HG02798 (cell line): ENCODE measurements around the gene NUBPL.
"Not testable (repeated sequence)": the region's sequence is repeated elsewhere in the genome, so short reads cannot be mapped to it uniquely, and the experiment has no call there.

Experiments used
- ATAC-seq: cut with Tn5 transposase; IDR thresholded peaks from one replicate; pipeline ENCODE4 v1.9.1; 2021; ENCODE audit warnings: mild to moderate bottlenecking; ENCODE audit not compliant: unreplicated experiment, poor library complexity

NUBPL gene

DNA sequence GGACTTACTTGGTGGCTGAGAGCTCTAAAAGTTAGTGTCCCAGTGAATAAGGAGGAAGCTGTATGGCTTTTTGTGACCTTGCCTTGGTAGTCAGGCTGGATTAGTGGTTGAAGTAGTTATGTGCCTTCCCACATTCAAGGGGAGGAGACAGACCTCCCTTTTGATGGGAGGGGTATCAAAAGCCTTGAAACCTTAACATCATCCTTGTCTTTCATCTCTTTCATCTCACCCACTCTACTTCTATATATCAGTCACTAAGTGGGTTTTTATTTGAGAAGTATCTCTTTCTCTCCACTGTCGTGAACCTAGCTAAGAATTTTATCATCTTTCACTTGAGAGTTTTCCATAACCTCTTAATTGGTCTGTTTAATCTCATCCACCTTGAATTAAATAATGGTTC, 15.7 kb downstream of the NUBPL start:
- ATAC-seq = no peak

GRCh38 chr14:31578266-31578665, 17.1 kb downstream of the NUBPL start:
- ATAC-seq = no peak

- no peak for ATAC-seq
Observed at GRCh38 chr14:31578792-31579501, 17.7 kb downstream of the NUBPL start.

DNA sequence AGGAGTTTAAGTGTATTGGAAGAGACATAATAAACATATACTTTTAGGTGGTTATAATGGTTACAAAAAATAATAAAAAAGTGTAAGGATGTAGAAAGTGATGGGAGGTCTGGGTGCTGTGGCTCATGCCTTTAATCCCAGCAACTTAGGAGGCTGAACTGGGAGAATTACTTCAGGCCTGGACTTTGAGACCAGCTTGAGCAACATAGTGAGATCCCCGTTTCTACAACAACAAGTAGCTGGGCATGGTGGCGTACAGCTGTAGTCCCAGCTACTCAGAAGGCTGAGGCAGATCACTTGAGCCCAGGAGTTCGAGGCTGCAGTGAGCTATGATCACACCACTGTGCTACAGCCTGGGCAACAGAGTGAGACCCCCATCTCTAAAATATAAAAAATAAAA, 19.0 kb downstream of the NUBPL start:
- ATAC-seq = no peak

GRCh38 chr14:31582286-31582691, 21.1 kb downstream of the NUBPL start:
- ATAC-seq = no peak

DNA sequence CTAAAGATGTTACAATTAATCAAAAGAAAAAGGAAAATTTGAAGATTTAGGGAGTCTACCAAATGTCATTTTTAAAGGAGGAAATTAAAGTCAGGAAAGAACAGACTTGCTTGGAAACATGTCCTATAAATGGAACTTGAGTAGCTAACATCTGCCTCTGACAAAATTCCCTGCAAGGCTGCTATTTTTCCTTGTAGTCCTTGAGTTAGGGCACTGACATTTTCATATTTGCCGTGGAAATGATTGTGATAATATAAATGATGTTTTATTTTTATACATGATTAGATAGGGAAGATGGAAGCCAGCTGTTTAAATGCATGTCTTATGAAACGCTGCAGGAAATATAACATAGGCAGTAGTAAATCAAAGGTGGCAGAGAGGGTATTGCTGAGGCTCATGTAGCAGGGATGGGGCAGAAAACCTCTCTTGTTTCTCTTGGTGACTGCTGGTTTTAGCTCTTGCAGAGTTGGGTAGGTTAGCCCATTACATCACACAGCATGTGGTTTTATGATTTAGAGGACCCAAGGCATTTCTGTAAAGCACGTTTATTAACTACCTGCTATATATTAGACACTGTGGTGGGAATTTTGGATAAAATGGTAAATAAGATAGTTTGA, 21.7 kb downstream of the NUBPL start:
- no peak for ATAC-seq

GRCh38 chr14:31590206-31590605, 29.0 kb downstream of the NUBPL start:
- no peak for ATAC-seq

DNA sequence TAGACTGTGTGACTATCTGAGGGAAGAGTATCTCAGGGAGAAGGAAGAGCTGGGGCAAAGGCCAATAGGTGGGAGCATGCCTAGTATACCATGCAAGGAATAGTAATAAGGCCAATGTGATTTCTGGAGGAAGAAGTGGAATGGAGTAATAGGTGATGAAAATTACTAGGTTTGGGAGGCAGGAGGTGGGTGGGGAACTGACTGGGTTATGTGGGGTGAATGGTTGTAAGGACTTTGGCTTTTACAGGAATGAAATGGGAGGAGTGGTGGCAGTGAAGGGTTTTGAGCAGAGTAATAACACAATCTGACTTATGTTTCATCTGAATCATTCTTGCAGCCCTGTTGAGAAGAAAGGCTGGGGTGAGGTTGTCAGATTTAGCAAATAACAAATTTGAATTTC, 30.9 kb downstream of the NUBPL start:
- ATAC-seq = no peak

- no peak for ATAC-seq
Observed at GRCh38 chr14:31592631-31593030, 31.4 kb downstream of the NUBPL start.

DNA sequence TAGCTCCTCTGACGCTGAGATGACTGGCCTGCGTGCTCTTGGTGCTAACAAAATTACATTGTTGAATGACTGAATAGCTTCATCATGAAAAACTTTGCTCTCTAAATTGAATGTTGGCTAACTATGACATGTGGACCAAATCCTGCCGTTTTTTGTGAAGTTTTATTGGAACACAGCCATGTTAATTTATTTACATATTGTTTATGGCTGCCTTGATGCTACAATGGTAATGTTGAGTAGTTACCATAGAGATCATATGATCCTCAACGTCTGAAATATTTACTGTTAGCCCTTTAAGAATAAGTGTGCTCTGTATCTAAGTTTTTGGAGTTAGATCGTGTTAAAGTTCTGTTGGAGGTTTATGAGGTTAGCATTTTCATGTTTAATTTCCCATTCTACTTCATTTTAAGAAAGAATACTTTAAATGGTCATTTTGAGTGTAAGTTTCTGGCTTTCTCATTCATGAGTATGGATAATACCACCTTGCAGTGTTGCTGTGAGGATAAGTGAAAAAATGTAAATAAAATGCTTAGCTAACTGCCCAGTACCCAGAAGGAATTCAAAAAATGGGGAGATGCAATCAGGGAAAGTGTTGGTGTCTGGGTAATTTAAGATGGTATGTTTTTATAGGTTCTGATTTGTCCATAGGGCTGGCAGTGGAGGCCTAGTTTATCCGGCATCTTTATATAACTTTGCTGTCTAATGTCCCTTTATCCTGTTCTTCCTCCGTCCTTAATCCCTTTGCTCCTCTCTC, 35.3 kb downstream of the NUBPL start:
- ATAC-seq = no peak

- ATAC-seq = no peak
Observed at GRCh38 chr14:31605702-31606101, 44.5 kb downstream of the NUBPL start.

GRCh38 chr14:31611778-31612433, 50.7 kb downstream of the NUBPL start:
- ATAC-seq = no peak

- ATAC-seq = no peak
Observed at GRCh38 chr14:31613188-31613587, 52.0 kb downstream of the NUBPL start.

DNA sequence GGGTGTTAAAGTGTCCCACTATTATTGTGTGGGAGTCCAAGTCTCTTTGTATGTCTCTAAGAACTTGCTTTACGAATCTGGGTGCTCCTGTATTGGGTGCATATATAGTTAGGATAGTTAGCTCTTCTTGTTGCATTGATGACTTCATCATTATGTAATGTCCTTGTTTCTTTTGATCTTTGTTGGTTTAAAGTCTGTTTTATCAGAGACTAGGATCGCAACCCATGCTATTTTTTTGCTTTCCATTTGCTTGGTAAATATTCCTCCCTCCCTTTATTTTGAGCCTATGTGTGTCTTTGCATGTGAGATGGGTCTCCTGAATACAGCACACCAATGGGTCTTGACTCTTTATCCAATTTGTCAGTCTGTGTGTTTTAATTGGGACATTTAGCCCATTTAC, 57.7 kb downstream of the NUBPL start:
- ATAC-seq = not testable (repeated sequence)

DNA sequence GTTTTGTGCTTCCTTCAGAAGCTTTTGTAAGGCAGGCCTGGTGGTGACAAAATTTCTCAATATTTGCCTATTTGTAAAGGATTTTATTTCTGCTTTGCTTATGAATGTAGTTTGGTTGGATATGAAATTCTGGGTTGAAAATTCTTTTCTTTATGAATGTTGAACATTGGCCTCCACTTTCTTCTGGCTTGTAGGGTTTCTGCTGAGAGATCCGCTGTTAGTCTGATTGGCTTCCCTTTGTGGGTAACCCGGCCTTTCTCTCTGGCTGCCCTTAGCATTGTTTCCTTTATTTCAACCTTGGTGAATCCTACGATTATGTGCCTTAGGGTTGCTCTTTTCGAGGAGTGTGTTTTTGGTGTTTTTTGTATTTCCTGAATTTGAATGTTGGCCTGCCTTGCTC, 58.2 kb downstream of the NUBPL start:
- no peak for ATAC-seq

- ATAC-seq = not testable (repeated sequence)
Observed at GRCh38 chr14:31620898-31621297, 59.7 kb downstream of the NUBPL start.

DNA sequence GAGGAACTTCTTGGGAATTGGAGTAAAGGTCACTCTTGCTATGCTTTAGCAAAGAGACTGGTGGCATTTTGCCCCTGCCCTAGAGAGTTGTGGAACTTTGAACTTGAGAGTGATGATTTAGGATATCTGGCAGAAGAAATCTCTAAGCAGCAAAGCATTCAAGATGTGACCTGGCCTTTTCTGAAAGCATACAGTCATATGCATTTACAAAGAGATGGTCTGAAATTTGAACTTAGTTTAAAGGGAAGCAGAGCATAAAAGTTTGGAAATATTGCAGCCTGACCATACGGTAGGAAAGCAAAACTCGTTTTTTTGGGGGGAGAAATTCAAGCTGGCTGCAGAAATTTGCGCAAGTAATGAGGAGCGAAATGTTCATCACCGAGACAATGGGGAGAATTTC, 60.9 kb downstream of the NUBPL start:
- no peak for ATAC-seq

DNA sequence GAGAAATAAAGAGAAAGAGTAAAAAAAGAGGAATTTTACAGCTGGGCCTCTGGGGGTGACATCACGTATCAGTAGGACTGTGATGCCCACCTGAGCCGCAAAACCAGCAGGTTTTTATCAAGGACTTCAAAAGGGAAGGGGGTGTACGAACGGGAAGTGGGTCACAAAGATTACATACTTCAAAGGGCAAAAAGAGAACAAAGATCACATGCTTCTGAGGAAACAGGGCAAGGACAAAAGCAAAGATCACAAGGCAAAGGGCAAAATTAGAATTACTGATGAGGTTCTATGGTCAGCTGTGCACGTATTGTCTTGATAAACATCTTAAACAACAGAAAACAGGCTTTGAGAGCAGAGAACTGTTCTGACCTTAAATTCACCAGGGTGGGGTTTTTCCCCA, 91.7 kb downstream of the NUBPL start:
- ATAC-seq = not testable (repeated sequence)

DNA sequence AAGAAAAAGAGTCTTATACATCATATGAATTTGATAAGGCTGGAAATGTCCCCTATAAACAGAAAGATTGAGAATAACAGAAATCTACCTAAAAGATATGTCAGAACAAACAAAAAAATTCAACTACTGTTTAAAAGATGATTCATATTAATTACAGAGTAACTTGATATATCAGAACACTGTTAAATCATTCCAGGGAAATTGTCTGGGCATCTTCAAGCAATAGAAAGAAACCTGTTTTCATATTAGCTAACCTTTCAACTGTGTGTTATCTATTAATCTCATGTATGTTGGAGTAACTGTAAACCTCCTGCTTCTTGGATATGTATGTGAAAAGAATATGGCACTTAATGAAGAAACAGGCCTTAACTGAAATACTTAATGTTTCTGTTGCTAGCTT, 96.7 kb downstream of the NUBPL start:
- ATAC-seq = no peak

- ATAC-seq = no peak
Observed at GRCh38 chr14:31659278-31659677, 98.1 kb downstream of the NUBPL start.

GRCh38 chr14:31660191-31660590, 99.0 kb downstream of the NUBPL start:
- ATAC-seq = no peak
